ENCODE measurements around the gene LCE1A.

LCE1A gene

DNA sequence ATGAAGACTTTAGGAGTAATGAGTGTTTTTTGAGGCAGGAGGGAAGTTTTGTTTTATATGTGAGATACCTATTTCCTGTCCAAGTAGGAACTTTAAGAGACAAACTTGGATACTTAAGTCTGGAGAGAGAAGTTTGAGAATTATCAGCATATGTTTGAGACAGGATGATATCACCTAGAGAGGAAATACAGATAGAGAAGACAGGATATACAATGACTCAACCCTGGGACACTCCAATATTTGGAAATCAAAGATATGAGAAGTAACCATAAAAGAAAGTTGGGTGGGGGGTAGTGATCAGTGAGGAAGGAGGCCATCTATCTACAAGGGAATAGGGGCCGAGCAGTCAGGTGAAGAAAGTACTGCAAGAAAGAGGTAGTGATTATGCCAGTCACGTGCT, 39.0 kb downstream of the LCE1A start:
- Histone ChIP-seq H3K4me3 (ENCODE audit: low read depth, low read length) (no peak overlapping the region), H3K9me3 (ENCODE audit: severe bottlenecking) (no peaks in the 10 kb centered on the region), H3K27me3 (ENCODE audit: insufficient read depth, low read depth, severe bottlenecking) (peaks cover 53% of the 10 kb centered on the region), H3K36me3 (no peaks in the 10 kb centered on the region), H3K27ac (no peak overlapping the region)
- TF ChIP-seq, protein P1, sequence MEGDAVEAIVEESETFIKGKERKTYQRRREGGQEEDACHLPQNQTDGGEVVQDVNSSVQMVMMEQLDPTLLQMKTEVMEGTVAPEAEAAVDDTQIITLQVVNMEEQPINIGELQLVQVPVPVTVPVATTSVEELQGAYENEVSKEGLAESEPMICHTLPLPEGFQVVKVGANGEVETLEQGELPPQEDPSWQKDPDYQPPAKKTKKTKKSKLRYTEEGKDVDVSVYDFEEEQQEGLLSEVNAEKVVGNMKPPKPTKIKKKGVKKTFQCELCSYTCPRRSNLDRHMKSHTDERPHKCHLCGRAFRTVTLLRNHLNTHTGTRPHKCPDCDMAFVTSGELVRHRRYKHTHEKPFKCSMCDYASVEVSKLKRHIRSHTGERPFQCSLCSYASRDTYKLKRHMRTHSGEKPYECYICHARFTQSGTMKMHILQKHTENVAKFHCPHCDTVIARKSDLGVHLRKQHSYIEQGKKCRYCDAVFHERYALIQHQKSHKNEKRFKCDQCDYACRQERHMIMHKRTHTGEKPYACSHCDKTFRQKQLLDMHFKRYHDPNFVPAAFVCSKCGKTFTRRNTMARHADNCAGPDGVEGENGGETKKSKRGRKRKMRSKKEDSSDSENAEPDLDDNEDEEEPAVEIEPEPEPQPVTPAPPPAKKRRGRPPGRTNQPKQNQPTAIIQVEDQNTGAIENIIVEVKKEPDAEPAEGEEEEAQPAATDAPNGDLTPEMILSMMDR (IDR thresholded peaks at IDR 0.05; ENCODE audit: low read depth, low read length), result no peak
- DNase-seq, result no peak

DNA sequence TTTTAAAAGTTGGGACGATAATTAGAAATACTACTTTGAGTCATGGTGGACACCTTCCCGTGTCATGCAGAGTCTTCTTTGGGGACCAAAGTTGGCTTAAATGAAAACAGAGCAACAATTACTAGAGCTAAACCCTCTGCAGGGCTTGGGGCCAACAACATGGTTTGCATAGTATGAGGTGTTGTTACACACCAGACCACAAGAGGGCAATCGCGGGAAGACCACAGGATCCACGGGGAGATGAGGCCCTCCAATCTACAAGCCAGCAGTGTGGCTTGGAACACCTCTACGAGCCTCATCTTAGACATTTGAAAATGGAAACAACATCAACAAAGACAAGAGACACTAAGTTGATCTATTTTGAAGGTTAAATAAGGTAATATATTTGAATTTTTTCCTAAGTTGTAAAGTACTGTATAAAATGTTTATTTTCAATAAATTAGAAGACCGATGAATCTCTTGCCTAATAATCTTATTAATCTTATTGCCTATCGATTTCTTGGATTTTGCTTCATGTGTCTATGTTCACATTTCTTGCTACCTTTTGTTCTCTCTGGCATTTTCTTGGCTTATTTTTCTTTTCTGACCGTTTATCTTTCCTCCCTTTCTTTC, 42.6 kb downstream of the LCE1A start:
- peaks cover 23% of the 10 kb centered on the region for H3K27me3 ChIP-seq (ENCODE audit: insufficient read depth, low read depth, severe bottlenecking)
- H3K27ac ChIP-seq, result no peak overlapping the region
- TF ChIP-seq, protein P1 (IDR thresholded peaks at IDR 0.05; ENCODE audit: low read depth, low read length), result peak; percentile 99
- H3K9me3 ChIP-seq (ENCODE audit: severe bottlenecking), result no peaks in the 10 kb centered on the region
- no peaks in the 10 kb centered on the region for H3K36me3 ChIP-seq
- DNase-seq, result peak; percentile 95
- no peak overlapping the region for H3K4me3 ChIP-seq (ENCODE audit: low read depth, low read length)

DNA sequence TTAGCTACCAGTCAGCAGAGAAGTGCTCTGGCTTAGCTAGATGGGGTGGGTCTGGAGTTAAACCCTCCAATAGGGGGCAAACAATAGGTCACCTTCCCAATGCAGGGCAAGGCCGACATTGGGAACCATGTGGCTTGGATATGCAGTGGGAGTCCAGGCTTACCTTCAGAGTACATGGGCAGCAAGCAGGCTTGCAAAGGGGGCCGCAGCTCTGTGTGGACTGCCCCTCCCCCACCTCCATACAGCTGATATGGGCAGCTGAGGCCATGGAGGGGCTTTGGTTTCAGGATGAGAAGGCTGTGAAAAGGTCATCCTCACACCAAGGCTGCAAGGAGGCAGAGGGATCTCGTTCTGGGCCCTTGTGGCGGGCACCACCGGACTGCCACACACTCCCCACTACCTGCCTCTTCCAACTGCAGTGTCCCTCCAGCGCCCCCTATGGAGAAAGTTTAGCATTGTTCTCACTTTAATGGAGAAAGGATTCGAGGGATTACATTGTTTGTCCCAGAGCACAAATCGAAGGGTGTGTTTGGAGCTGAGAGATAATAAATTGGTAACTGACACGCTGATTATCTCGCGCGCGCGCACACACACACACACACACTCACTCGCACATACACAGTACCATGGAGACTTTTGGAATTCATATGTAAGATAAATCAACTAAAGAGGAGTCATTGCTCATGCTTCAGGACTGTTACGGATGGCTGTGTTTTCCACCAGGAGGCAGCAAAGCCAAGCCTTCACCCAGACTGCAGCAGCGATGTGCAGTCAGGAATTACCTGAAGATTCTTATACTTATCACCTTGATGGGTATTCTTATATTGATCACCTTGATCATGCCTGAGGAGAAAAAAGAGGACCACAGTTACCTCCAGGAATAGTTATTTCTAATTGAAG, 43.8 kb downstream of the LCE1A start:
- peaks cover 19% of the 10 kb centered on the region for H3K27me3 ChIP-seq (ENCODE audit: insufficient read depth, low read depth, severe bottlenecking)
- no peaks in the 10 kb centered on the region for H3K9me3 ChIP-seq (ENCODE audit: severe bottlenecking)
- TF ChIP-seq, protein P1 (IDR thresholded peaks at IDR 0.05; ENCODE audit: low read depth, low read length), result peak; percentile 92
- DNase-seq, result peak; percentile 82
- no peak overlapping the region for H3K27ac ChIP-seq
- H3K36me3 ChIP-seq, result no peaks in the 10 kb centered on the region
- H3K4me3 ChIP-seq (ENCODE audit: low read depth, low read length), result peak overlapping the region; percentile 26

DNA sequence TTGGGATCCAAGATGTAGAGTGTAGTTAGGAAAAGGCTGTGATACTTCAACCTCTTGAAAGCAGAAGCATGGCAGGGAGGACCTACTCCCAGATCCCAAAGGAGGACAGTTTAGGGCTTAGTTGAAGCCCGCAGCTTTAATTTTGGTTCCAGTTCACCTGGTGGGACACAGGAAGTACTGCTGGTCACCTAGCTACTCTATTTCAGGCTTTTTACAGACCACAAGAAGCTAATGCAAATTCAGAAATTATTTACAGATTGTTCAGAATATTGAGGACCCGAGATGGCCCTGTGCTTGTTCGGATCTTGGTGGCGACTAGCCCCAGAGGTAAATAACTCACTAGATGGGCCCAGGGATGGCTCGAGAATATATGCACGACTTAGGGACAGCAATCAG, 44.5 kb downstream of the LCE1A start:
- H3K4me3 ChIP-seq (ENCODE audit: low read depth, low read length), result no peak overlapping the region
- TF ChIP-seq, protein P1 (IDR thresholded peaks at IDR 0.05; ENCODE audit: low read depth, low read length), result no peak
- H3K27ac ChIP-seq, result no peak overlapping the region
- no peak for DNase-seq
- no peaks in the 10 kb centered on the region for H3K36me3 ChIP-seq
- H3K9me3 ChIP-seq (ENCODE audit: severe bottlenecking), result no peaks in the 10 kb centered on the region
- peaks cover 13% of the 10 kb centered on the region for H3K27me3 ChIP-seq (ENCODE audit: insufficient read depth, low read depth, severe bottlenecking)

DNA sequence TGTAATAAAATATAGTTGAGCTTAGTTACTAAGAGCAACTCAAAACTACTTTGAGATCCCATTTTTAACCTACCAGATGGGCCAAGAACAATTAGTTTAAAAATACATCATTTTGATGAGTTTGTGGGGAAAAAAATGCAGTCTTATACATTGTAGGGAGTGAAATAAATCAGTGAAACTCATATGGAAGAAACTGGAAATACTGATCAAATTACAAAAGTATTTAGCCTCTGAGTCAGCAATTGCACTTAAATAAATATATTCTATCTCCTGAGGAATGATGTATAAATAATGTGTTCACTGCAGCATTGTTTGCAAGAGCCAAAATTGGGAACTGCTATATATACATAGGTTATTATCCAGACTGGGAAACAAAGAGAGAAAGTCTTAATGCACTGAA, 46.2 kb downstream of the LCE1A start:
- H3K27ac ChIP-seq, result no peak overlapping the region
- no peaks in the 10 kb centered on the region for H3K27me3 ChIP-seq (ENCODE audit: insufficient read depth, low read depth, severe bottlenecking)
- H3K36me3 ChIP-seq, result no peaks in the 10 kb centered on the region
- TF ChIP-seq, protein P1 (IDR thresholded peaks at IDR 0.05; ENCODE audit: low read depth, low read length), result no peak
- H3K4me3 ChIP-seq (ENCODE audit: low read depth, low read length), result no peak overlapping the region
- no peaks in the 10 kb centered on the region for H3K9me3 ChIP-seq (ENCODE audit: severe bottlenecking)
- no peak for DNase-seq
